OCI-LY7 (cell line): ENCODE data around the gene HAAO.

ENCODE experiments used
- CTCF ChIP-seq: fragments of 200-600 bp; sonication (generic); conservative IDR thresholded peaks from 2 replicates; pipeline ENCODE4 v1.5.1; 2014; ENCODE audit warnings: mild to moderate bottlenecking, antibody characterized with exemption, low read length, moderate library complexity, mixed read lengths
- EZH2phosphoT487 ChIP-seq: fragments of 200-600 bp; sonication (generic); IDR thresholded peaks from 2 replicates; pipeline ENCODE4 v1.6.1; 2018; ENCODE audit warnings: low read depth, borderline replicate concordance, mild to moderate bottlenecking, mixed run types, antibody characterized with exemption, low read length, moderate library complexity, mixed read lengths

DNA sequence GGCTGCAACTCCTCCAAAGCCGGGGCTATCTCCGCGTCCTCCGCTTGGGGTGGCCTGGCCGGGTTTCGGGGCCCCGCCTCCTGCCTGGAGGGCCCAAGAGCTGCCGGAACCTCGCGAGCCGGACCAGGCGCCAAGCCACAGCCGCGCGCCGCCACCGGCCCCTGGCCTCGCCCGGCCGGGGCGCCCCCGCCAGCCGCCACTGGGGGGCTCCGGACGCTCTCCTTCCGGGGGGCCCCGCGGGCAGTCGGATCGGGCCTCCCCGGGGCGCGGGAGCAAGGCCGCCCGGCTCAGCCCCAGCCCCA is 17.4 kb upstream of the HAAO start:
- peak; percentile 53; the same call in 1 of the 2 replicates for TF ChIP-seq CTCF
- no peak for TF ChIP-seq EZH2phosphoT487
